ENCODE measurements around the gene WNT9A.
A peak's percentile ranks its signal among the peaks of the same experiment; 100 is the strongest.
"Not testable (repeated sequence)": the region's sequence is repeated elsewhere in the genome, so short reads cannot be mapped to it uniquely, and the experiment has no call there.

The WNT9A gene

GRCh38 chr1:227911376-227911775 is 36.4 kb downstream of the WNT9A start:
- no peaks in the 10 kb centered on the region for H3K9me3 Mint-ChIP-seq
- H3K4me1 Mint-ChIP-seq = peaks cover 81% of the 10 kb centered on the region
- H3K4me3 Mint-ChIP-seq = no peak overlapping the region
- H3K27me3 Mint-ChIP-seq (ENCODE audit: low read depth, poor library complexity) = peaks cover 17% of the 10 kb centered on the region
- no peak overlapping the region for H3K27ac Mint-ChIP-seq
- TF ChIP-seq CTCF (IDR thresholded peaks at IDR 0.05) = no peak
- no peak for DNase-seq
- no peaks in the 10 kb centered on the region for H3K36me3 Mint-ChIP-seq (ENCODE audit: low read depth)

- Mint-ChIP-seq H3K9me3 (no peaks in the 10 kb centered on the region), H3K27ac (peak overlapping the region; percentile 74), H3K4me3 (no peak overlapping the region), H3K4me1 (peaks cover 75% of the 10 kb centered on the region), H3K36me3 (ENCODE audit: low read depth) (no peaks in the 10 kb centered on the region), H3K27me3 (ENCODE audit: low read depth, poor library complexity) (peaks cover 17% of the 10 kb centered on the region)
- DNase-seq = no peak
- no peak for TF ChIP-seq CTCF (IDR thresholded peaks at IDR 0.05)
Measured at GRCh38 chr1:227910511-227911153, 37.1 kb downstream of the WNT9A start.

- peak overlapping the region; percentile 81 for H3K27ac Mint-ChIP-seq
- DNase-seq = peak; percentile 47
- H3K36me3 Mint-ChIP-seq (ENCODE audit: low read depth); H3K9me3 Mint-ChIP-seq; H3K4me3 Mint-ChIP-seq: not testable (repeated sequence)
- H3K4me1 Mint-ChIP-seq = peaks cover 68% of the 10 kb centered on the region
- H3K27me3 Mint-ChIP-seq (ENCODE audit: low read depth, poor library complexity) = peaks cover 17% of the 10 kb centered on the region
Measured at GRCh38 chr1:227909923-227910328, 37.8 kb downstream of the WNT9A start.

- no peak overlapping the region for H3K4me3 Mint-ChIP-seq
- H3K36me3 Mint-ChIP-seq (ENCODE audit: low read depth) = no peaks in the 10 kb centered on the region
- H3K4me1 Mint-ChIP-seq = peaks cover 61% of the 10 kb centered on the region
- TF ChIP-seq CTCF (IDR thresholded peaks at IDR 0.05) = no peak
- no peak overlapping the region for H3K27ac Mint-ChIP-seq
- H3K9me3 Mint-ChIP-seq = no peaks in the 10 kb centered on the region
- no peak for DNase-seq
- peaks cover 17% of the 10 kb centered on the region for H3K27me3 Mint-ChIP-seq (ENCODE audit: low read depth, poor library complexity)
Measured at GRCh38 chr1:227909188-227909587, 38.5 kb downstream of the WNT9A start.

- Mint-ChIP-seq H3K36me3 (ENCODE audit: low read depth) (no peaks in the 10 kb centered on the region), H3K27me3 (ENCODE audit: low read depth, poor library complexity) (peaks cover 17% of the 10 kb centered on the region), H3K4me3 (no peak overlapping the region), H3K4me1 (peaks cover 58% of the 10 kb centered on the region), H3K27ac (peak overlapping the region; percentile 17), H3K9me3 (no peaks in the 10 kb centered on the region)
- TF ChIP-seq CTCF (IDR thresholded peaks at IDR 0.05) = no peak
- no peak for DNase-seq
Measured at GRCh38 chr1:227908359-227908758, 39.4 kb downstream of the WNT9A start.

- no peak overlapping the region for H3K4me3 Mint-ChIP-seq
- no peak for TF ChIP-seq CTCF (IDR thresholded peaks at IDR 0.05)
- H3K27me3 Mint-ChIP-seq (ENCODE audit: low read depth, poor library complexity) = peaks cover 17% of the 10 kb centered on the region
- no peak overlapping the region for H3K27ac Mint-ChIP-seq
- H3K4me1 Mint-ChIP-seq = peaks cover 49% of the 10 kb centered on the region
- no peaks in the 10 kb centered on the region for H3K36me3 Mint-ChIP-seq (ENCODE audit: low read depth)
- H3K9me3 Mint-ChIP-seq = no peaks in the 10 kb centered on the region
- no peak for DNase-seq
Measured at GRCh38 chr1:227907439-227908015, 40.2 kb downstream of the WNT9A start.
